GM21723 (cell line): ENCODE results near the gene ADORA2B.
"Not testable (repeated sequence)": the region's sequence is repeated elsewhere in the genome, so short reads cannot be mapped to it uniquely, and the experiment has no call there.

Experiments used
- ATAC-seq: cut with Tn5 transposase; IDR thresholded peaks from one replicate; pipeline ENCODE4 v1.9.1; 2021; ENCODE audit warnings: mild to moderate bottlenecking, moderate library complexity; ENCODE audit not compliant: unreplicated experiment

Gene ADORA2B

GRCh38 chr17:15979013-15979412 is 34.1 kb downstream of the ADORA2B start:
- ATAC-seq: not testable (repeated sequence)

DNA sequence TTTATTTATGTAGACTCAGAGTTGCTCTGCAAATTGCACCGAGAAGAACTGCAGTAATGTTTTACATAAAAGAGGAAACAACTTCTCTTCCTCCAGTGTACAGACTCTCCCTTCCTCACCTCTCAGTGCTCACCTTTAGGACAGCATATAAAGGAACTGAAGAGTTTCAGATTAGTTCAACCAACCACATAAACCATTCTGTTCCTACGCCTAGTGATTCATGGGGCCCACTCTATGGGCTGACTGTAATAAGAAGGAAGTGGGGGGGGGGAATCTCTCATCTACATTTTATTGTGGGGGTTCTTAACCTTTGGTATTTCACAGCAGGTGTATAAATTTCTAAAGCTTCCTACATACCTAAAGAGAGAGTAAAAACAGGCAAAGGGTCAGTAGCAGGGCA is 36.3 kb downstream of the ADORA2B start:
- ATAC-seq: peak; percentile 93

DNA sequence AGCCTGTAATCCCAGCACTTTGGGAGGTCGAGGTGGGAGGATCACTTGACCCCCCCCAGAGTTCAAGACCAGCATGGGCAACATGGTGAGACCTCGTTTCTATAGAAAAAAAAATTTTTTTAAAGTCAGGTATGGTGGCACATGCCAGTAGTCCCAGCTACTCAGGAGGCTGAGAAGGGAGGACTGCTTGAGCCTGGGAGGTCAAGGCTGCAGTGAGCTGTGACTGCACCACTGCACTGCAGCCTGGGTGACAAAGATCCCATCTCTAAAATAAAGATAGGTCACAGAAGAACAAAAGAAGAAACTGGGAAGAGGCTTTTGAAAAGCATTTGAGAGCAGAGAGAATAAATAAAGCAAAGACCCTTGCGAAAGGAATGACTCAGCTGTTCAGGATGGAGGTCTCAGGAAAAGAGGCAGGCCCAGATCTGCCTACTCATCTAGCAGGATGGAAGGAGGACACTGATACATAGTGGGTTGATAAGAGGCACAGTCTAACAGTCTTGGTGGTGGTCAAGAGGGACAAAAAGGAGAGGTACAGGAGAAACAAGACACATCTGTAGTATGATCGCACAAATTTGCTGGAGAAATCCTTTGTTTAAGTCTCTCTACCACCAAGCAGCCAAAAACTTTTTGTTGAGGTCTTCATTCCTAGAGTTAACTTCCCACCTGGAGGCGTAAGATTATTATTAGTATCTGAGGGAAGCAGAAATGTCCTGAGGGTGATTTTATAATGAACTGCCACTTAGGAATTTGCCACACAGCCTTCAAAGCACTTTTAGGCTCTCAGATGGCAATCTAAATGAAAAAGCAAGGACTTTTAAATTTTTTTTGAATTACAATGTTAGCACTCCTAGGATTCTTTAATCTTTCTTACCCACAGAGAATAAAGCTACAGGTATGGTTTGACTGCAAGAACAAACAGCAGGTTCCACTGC is 37.0 kb downstream of the ADORA2B start:
- ATAC-seq: no peak

GRCh38 chr17:15996322-15996721 is 51.4 kb downstream of the ADORA2B start:
- ATAC-seq: no peak

DNA sequence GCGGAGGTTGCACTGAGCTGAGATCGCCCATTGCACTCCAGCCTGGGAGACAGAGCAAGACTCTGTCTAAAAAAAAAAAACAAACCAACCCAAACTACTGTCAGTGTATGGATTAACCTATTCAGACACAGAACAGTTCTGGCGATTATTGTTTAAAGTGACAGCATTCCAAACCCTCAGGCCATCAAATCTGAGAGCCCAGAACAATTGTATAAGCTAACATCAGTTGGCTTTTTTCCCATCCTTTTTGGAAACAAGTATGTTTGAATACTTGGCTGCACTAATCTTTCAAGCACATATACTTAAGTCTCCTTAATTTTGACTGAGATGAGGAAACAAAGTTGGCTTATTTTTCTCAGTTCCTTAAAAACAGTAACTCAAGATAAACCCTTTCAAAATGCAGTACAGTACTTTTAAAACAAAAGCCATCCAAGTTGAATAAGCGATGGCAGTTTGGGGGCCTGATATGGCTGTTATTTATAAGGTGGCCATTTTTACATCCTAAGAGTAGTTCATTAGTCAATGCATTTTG is 53.2 kb downstream of the ADORA2B start:
- ATAC-seq: no peak

GRCh38 chr17:15999141-15999973 is 54.4 kb downstream of the ADORA2B start, which contains the start of the genes TTC19 and ZSWIM7:
TSS of gene TTC19 (plus strand) at chr17:15999824. CDS start at chr17:15999849, 25 bp downstream.
TSS of gene ZSWIM7 (minus strand) at chr17:15999704. CDS start at chr17:15999594, 110 bp downstream.
- ATAC-seq: peak; percentile 92

DNA sequence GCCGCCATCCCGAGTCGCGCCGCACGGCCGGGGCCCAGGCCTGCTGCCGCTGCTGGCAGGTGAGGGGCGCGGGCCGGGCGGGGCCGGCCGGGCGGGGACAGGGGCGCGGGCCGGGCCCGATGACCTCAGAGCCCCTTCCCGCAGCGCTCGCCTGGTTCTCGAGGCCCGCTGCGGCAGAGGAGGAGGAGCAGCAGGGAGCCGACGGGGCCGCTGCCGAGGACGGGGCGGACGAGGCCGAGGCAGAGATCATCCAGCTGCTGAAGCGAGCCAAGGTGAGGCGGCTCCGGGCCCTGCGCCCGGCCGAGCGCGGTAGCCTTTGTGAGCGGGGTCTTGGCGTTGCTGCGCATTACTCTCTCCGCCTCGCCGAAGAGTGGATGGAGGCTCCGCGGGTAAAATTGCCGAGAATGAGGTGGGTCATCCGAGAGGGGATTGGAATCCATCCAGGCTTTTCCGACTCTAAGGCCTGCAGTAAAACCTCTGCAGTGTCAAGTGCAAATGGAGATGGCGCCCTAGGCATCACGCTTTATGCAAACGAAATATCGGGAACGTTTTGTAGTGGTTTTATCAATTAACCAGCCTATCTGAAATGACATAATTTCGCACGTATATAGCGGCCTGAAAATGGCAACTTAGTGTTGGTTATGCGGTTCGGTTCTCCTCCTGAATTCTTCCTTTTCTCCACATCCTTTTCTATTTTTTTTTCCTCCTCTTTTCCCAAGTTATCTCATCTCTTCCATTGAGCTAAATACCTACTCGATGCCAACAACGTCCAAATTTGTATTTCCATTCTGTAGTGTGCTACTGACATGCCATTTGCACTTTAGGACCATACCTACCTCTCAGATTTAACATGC is 55.3 kb downstream of the ADORA2B start:
- ATAC-seq: peak; percentile 43

- no peak for ATAC-seq
Measured at GRCh38 chr17:16001226-16001897, 56.4 kb downstream of the ADORA2B start.

DNA sequence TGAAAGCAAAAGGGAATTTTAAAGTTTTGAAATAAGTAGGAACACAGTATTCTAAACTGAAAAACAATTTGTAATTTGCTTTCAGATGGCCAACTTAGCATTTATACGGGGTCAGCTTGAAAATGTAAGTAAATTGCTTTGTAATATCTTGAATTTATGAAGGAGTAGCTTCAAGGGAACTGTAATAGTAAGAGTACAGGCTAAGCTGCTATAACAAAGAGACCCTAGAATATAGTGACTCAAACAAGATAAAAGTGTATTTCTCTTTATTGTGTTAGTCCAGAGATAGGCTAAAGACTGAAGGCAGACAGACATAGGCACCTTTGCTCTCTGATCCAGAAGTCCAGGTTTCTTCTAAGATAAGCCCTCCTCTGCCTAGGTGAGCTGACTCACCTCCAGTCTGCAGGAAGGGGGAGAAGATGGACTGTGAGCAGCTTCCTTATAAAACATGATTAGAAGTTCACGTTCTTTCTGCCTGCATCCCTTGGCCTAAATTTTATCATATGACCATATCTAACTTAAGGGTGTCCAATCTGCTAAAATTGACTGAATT is 57.9 kb downstream of the ADORA2B start:
- no peak for ATAC-seq

DNA sequence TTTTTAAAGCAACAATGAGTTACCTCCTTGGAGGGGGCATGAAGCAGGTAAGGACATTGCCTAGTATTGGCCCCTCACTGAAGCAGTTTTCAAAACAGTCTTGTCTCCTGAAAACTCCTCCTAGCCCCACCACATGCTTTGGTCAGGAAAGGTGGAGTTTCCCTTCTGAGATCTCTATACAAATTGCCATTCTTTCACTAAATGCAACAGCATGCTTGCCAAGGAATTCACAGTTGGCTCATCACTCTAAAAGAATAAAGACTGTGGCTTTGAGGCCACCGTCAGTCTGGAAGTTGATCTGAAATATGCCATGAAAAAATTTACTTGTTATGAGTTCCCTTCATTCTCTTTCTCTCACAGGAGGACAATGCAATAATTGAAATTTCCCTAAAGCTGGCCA is 58.9 kb downstream of the ADORA2B start:
- ATAC-seq: no peak

GRCh38 chr17:16005636-16006035 is 60.7 kb downstream of the ADORA2B start:
- no peak for ATAC-seq

DNA sequence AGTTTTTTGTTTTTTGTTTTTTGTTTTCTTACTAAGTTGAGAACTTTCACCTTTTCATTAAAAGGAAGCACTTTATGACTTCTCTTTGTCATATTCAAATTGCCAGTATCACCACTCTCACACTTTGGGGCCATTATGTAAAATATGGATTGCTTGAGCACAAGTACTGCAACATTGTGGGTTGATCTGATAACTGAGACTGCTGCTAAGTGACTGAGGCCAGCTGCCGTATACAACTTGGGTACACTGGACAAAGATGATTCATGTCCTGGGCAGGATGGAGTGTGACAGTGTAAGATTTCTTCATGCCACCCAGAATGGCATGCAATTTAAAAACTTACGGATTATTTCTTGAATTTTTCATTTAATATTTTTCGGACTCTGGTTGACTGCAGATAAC is 62.5 kb downstream of the ADORA2B start:
- ATAC-seq: no peak

DNA sequence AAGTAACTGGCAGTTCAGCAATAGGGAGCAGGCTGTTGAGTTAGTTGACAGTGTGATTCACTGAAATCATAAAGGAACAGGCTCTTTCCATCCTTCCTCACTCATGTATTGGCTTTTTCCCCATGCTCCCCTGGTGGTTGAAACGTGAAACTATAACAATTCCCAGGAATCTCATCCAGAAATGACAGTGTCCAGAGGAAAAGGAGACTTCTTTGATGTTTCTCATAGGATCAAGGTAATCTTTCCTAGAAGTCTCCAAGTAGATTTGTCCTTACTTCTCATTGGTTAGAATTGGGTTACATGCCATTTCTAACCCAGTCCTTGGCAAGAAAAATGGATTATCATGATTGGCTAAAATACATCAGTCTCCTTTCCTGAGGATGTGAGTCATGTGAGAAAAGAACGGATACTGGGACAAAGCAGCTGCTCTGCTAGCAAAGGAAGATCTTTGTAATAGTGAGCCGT is 69.0 kb downstream of the ADORA2B start:
- no peak for ATAC-seq

GRCh38 chr17:16019347-16019746 is 74.4 kb downstream of the ADORA2B start:
- ATAC-seq: no peak

GRCh38 chr17:16023881-16024280 is 79.0 kb downstream of the ADORA2B start:
- no peak for ATAC-seq

DNA sequence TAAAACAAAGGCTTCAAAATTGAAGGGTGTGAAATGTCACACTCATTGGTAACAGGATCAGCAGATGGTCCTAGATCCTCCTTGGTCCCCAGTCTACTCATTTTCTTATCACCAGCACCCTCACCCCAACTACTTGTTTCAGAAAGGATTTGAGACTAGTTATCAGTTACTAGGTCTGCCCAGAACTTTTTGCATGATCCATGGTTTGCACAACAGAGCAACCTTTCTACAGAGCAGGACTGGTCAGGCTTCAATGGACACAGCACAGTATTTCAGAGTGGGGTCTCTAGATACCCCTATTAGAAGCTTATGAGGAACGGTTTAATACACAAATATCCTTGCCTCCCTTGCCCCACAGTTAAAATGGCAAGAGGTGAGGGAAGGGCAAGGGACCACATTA is 80.3 kb downstream of the ADORA2B start:
- no peak for ATAC-seq
